Measurements from ENCODE around the gene NFIB.

Gene NFIB

GRCh38 chr9:14247577-14247976, 66.4 kb downstream of the NFIB start:
- no peak overlapping the region for H3K27ac ChIP-seq
- TF ChIP-seq CTCF (IDR thresholded peaks at IDR 0.05), result no peak
- no peak for TF ChIP-seq ZFX (IDR thresholded peaks at IDR 0.05; ENCODE audit: borderline replicate concordance)

- no peak overlapping the region for H3K27ac ChIP-seq
- TF ChIP-seq CTCF (IDR thresholded peaks at IDR 0.05) (no peak), ZFX (IDR thresholded peaks at IDR 0.05; ENCODE audit: borderline replicate concordance) (no peak)
These were observed 67.0 kb downstream of the NFIB start for GRCh38 chr9:14246951-14247350.

- TF ChIP-seq ZFX (IDR thresholded peaks at IDR 0.05; ENCODE audit: borderline replicate concordance) (no peak), CTCF (IDR thresholded peaks at IDR 0.05) (no peak)
- H3K27ac ChIP-seq, result no peak overlapping the region
These were observed 67.9 kb downstream of the NFIB start for GRCh38 chr9:14245901-14246525.

- TF ChIP-seq CTCF (IDR thresholded peaks at IDR 0.05) (no peak), ZFX (IDR thresholded peaks at IDR 0.05; ENCODE audit: borderline replicate concordance) (no peak)
- H3K27ac ChIP-seq, result no peak overlapping the region
These were observed 70.4 kb downstream of the NFIB start for GRCh38 chr9:14243514-14244042.

GRCh38 chr9:14242150-14242805, 71.7 kb downstream of the NFIB start:
- no peak overlapping the region for H3K27ac ChIP-seq
- TF ChIP-seq ZFX (IDR thresholded peaks at IDR 0.05; ENCODE audit: borderline replicate concordance), result no peak
- TF ChIP-seq CTCF (IDR thresholded peaks at IDR 0.05), result no peak

GRCh38 chr9:14240537-14240936, 73.4 kb downstream of the NFIB start:
- TF ChIP-seq CTCF (IDR thresholded peaks at IDR 0.05), result no peak
- TF ChIP-seq ZFX (IDR thresholded peaks at IDR 0.05; ENCODE audit: borderline replicate concordance), result no peak
- no peak overlapping the region for H3K27ac ChIP-seq

GRCh38 chr9:14238518-14238917, 75.4 kb downstream of the NFIB start:
- H3K27ac ChIP-seq, result no peak overlapping the region

More at GRCh38 chr9:14238518-14238917, 75.4 kb downstream of the NFIB start:
- no peak for TF ChIP-seq CTCF (IDR thresholded peaks at IDR 0.05)
- TF ChIP-seq ZFX (IDR thresholded peaks at IDR 0.05; ENCODE audit: borderline replicate concordance), result no peak

Data from 22Rv1 (cell line).